Measurements from ENCODE around the gene TBC1D21. TPM values are rescaled to one million over a fixed set of nuclear protein-coding genes. Genes with fewer than 3 reads are reported as not detected.

Gene TBC1D21
- polyA plus RNA-seq, 1 donor (not counting 4 experiments of a cell fraction or from before 2014, with no cell fraction given), result not detected

- Histone ChIP-seq H3K27ac (ENCODE audit: control insufficient read depth, insufficient read depth, low read length) (no peak overlapping the region), H3K79me2 (ENCODE audit: control insufficient read depth, insufficient read depth, low read length) (no peaks in the 10 kb centered on the region), H3K36me3 (ENCODE audit: control insufficient read depth in 2 of 2, extremely low read depth in 1 of 2, insufficient read depth in 2 of 2, low read length in 2 of 2) (no peaks in the 10 kb centered on the region), H3K27me3 (ENCODE audit: control insufficient read depth, extremely low read depth, insufficient read depth, low read length) (peaks cover 4% of the 10 kb centered on the region), H4K20me1 (ENCODE audit: control insufficient read depth, extremely low read depth, insufficient read depth, low read length) (no peaks in the 10 kb centered on the region), H3K9me3 (ENCODE audit: control insufficient read depth, low read depth, low read length) (no peaks in the 10 kb centered on the region), H2AFZ (ENCODE audit: control insufficient read depth, low read length) (no peak overlapping the region), H3K4me3 (ENCODE audit: control insufficient read depth in 2 of 3, extremely low read depth in 1 of 3, insufficient read depth in 2 of 3, low read depth in 1 of 3, low read length in 3 of 3) (no peak overlapping the region), H3K9ac (ENCODE audit: control insufficient read depth, extremely low read depth, insufficient read depth, low read length) (no peak overlapping the region), H3K4me1 (ENCODE audit: control insufficient read depth, extremely low read depth, insufficient read depth, low read length) (no peaks in the 10 kb centered on the region), H3K9me1 (ENCODE audit: control insufficient read depth, extremely low read depth, insufficient read depth, low read length) (no peaks in the 10 kb centered on the region), H3K4me2 (ENCODE audit: control insufficient read depth, extremely low read depth, insufficient read depth, low read depth, low read length) (no peak overlapping the region)
- dilution Hi-C loops (cut with MboI; ENCODE audit: extremely low pct_ligation_motif_present, low sequenced_read_pairs), result no loop called here
- DNase-seq (ENCODE audit: low read depth, low spot score) (no peak), FAIRE-seq (no peak)
- no peak for TF ChIP-seq EZH2 (IDR thresholded peaks at IDR 0.05; ENCODE audit: low read length)
- no peak for TF ChIP-seq CTCF (optimal IDR thresholded peaks at IDR 0.05 in 1 of 3, IDR thresholded peaks at IDR 0.05 in 1 of 3, conservative IDR thresholded peaks at IDR 0.05 in 1 of 3; ENCODE audit: extremely low read depth in 1 of 3, insufficient read depth in 2 of 3, low read length in 3 of 3)
Observed at GRCh38 chr15:73905225-73905827, 32.0 kb downstream of the TBC1D21 start.

DNA sequence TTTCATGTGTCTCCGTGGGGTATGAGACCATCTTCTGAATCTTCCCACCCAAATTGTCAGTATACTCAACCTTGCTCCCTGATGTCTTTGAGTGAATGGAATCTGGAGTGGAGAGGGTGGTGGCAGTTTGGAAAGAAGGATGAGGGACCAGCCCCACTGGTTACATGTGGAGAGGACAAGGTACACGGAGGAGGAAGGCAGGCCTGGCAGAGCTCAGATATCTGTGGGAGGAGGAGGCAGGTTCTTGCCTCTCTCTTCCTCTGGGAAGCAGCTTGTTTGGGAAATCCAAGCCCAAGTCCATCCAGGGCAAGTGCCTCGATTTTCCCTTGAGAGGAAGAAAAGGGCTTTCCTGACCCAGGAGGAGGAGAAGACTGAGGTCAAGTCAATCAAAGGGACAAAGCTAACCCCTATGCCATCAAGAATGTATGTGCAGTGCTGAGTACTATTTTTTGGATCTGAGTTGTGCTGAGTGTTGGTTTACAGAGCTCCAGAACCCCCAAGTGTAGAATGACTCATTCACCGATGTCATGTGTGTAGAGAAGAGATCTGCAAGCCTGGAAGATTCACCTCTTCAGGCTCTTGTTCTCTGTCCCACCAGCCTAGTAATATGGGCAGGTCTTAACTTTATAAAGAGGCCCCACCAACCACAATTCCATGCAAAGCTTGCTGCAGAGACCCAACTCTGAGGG is 33.1 kb downstream of the TBC1D21 start:
- FAIRE-seq, result no peak
- no peak for DNase-seq (ENCODE audit: low read depth, low spot score)
- H2AFZ ChIP-seq (ENCODE audit: control insufficient read depth, low read length), result no peak overlapping the region
- peaks cover 11% of the 10 kb centered on the region for H3K27me3 ChIP-seq (ENCODE audit: control insufficient read depth, extremely low read depth, insufficient read depth, low read length)
- H4K20me1 ChIP-seq (ENCODE audit: control insufficient read depth, extremely low read depth, insufficient read depth, low read length), result no peaks in the 10 kb centered on the region
- dilution Hi-C loops (cut with MboI; ENCODE audit: extremely low pct_ligation_motif_present, low sequenced_read_pairs), result no loop called here
- no peaks in the 10 kb centered on the region for H3K9me3 ChIP-seq (ENCODE audit: control insufficient read depth, low read depth, low read length)
- H3K9ac ChIP-seq (ENCODE audit: control insufficient read depth, extremely low read depth, insufficient read depth, low read length), result no peak overlapping the region
- H3K4me2 ChIP-seq (ENCODE audit: control insufficient read depth, extremely low read depth, insufficient read depth, low read depth, low read length), result no peak overlapping the region
- H3K4me3 ChIP-seq (ENCODE audit: control insufficient read depth in 2 of 3, extremely low read depth in 1 of 3, insufficient read depth in 2 of 3, low read depth in 1 of 3, low read length in 3 of 3), result no peak overlapping the region
- no peaks in the 10 kb centered on the region for H3K79me2 ChIP-seq (ENCODE audit: control insufficient read depth, insufficient read depth, low read length)
- H3K4me1 ChIP-seq (ENCODE audit: control insufficient read depth, extremely low read depth, insufficient read depth, low read length), result no peaks in the 10 kb centered on the region
- no peak for TF ChIP-seq CTCF (optimal IDR thresholded peaks at IDR 0.05 in 1 of 3, IDR thresholded peaks at IDR 0.05 in 1 of 3, conservative IDR thresholded peaks at IDR 0.05 in 1 of 3; ENCODE audit: extremely low read depth in 1 of 3, insufficient read depth in 2 of 3, low read length in 3 of 3)
- no peak for TF ChIP-seq EZH2 (IDR thresholded peaks at IDR 0.05; ENCODE audit: low read length)
- no peaks in the 10 kb centered on the region for H3K36me3 ChIP-seq (ENCODE audit: control insufficient read depth in 2 of 2, extremely low read depth in 1 of 2, insufficient read depth in 2 of 2, low read length in 2 of 2)
- H3K27ac ChIP-seq (ENCODE audit: control insufficient read depth, insufficient read depth, low read length), result no peak overlapping the region
- no peaks in the 10 kb centered on the region for H3K9me1 ChIP-seq (ENCODE audit: control insufficient read depth, extremely low read depth, insufficient read depth, low read length)
